ENCODE data around the gene DENND1B. TPM values are rescaled to one million over a fixed set of nuclear protein-coding genes. Genes with fewer than 3 reads are reported as not detected.

DENND1B gene
- total and polyA plus RNA-seq, 9 donors, result 3.1 to 8.9 (median 4.7) TPM

DNA sequence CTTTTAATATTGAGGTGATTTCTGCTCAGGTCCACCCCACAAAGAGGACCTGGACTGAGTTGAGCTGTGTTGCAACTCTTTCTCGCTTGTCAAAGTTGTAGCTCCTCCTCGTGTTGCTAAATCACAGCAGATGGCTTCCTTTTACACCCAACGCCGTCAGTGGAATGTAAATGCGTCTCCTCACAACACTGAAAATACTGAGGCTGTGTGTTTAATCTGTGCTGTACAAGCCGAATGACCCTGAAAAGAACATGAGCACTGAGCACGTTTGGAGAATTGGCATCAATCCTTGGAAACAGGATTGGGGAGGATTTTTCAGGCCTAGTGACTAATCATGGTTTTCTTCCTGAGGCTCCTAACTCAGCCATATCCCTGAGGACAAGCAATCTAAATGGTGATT, 311.2 kb downstream of the DENND1B start:
- H3K4me3 ChIP-seq (ENCODE audit: low read length), result no peak overlapping the region
- H3K4me1 ChIP-seq (ENCODE audit: control insufficient read depth, insufficient read depth, low read length), result no peaks in the 10 kb centered on the region
- no peaks in the 10 kb centered on the region for H3K9me3 ChIP-seq (replicated peaks; ENCODE audit: control insufficient read depth, low read depth, low read length)
- peak; percentile 94 for DNase-seq
- WGBS (ENCODE audit: insufficient coverage), result no CpG with 5 or more reads among the region's 7 CpGs
- H3K27ac ChIP-seq (ENCODE audit: low read length), result peak overlapping the region; percentile 62
- H3K36me3 ChIP-seq (ENCODE audit: control insufficient read depth, insufficient read depth, low read length), result no peaks in the 10 kb centered on the region
- no peaks in the 10 kb centered on the region for H3K27me3 ChIP-seq (ENCODE audit: control insufficient read depth, insufficient read depth, low read length)

DNA sequence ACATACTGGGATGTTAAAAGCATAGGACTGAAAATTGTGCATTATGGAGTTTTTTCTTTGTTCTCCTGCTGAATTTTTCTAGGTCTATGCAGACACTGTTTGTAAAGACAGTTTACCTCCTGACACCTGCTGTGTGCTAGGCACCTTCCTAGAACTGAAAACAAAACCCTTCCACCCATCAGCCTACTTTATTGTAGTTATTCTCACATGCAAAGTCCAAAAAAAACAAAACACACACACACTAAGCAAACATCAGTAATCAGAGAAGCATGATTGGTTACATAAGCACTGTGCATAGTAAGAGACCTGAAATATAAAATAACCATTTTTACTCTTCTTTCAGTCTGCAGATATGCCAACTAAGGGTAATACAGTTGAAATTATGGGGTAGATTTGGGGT, 312.1 kb downstream of the DENND1B start:
- Histone ChIP-seq H3K27me3 (ENCODE audit: control insufficient read depth, insufficient read depth, low read length) (no peaks in the 10 kb centered on the region), H3K27ac (ENCODE audit: low read length) (no peak overlapping the region), H3K4me1 (ENCODE audit: control insufficient read depth, insufficient read depth, low read length) (no peaks in the 10 kb centered on the region), H3K36me3 (ENCODE audit: control insufficient read depth, insufficient read depth, low read length) (no peaks in the 10 kb centered on the region), H3K4me3 (ENCODE audit: low read length) (no peak overlapping the region), H3K9me3 (replicated peaks; ENCODE audit: control insufficient read depth, low read depth, low read length) (no peaks in the 10 kb centered on the region)
- DNase-seq, result no peak

DNA sequence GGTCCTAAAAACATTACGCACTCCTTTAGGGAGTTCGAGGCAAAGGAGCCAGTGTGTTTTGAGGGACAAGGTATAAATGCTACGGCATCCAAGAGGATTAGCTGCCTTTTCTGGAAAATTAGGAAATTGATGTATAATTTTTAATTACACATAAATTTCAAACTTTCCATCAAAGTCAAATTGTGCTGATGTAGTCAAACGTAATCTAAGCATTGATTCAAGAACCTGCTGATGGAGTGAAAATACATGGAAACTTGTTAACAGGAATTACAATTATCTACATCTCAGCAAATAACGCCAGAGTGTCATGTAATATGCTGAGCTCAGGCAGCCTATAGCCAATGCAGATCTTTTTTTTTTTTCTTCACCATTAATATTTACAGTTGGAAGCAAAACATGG, 312.7 kb downstream of the DENND1B start:
- no peak for DNase-seq
- no CpG with 5 or more reads among the region's 5 CpGs for WGBS (ENCODE audit: insufficient coverage)
- Histone ChIP-seq H3K27me3 (ENCODE audit: control insufficient read depth, insufficient read depth, low read length) (no peaks in the 10 kb centered on the region), H3K27ac (ENCODE audit: low read length) (no peak overlapping the region), H3K4me3 (ENCODE audit: low read length) (no peak overlapping the region), H3K9me3 (replicated peaks; ENCODE audit: control insufficient read depth, low read depth, low read length) (no peaks in the 10 kb centered on the region), H3K36me3 (ENCODE audit: control insufficient read depth, insufficient read depth, low read length) (no peaks in the 10 kb centered on the region), H3K4me1 (ENCODE audit: control insufficient read depth, insufficient read depth, low read length) (no peaks in the 10 kb centered on the region)

Other genes with a start within 250 kb of the DENND1B start
- gene C1orf53, start 127.2 kb upstream of the DENND1B start, total RNA-seq, result 1.9 TPM
- gene C1orf53, start 127.2 kb upstream of the DENND1B start, polyA plus RNA-seq (ENCODE audit: insufficient read depth in 1 of 8, insufficient read length in 8 of 8, low replicate concordance in 1 of 8), result 1 to 10 TPM; 1.5 to 2.9 (median 2.4) TPM
- 0.18 TPM for gene LHX9, start 141.9 kb upstream of the DENND1B start, total RNA-seq
- gene LHX9, start 141.9 kb upstream of the DENND1B start, polyA plus RNA-seq (ENCODE audit: insufficient read depth in 1 of 8, insufficient read length in 8 of 8, low replicate concordance in 1 of 8), result 1 to 10 TPM in 4 of 8 donors, under 1 TPM in 4; 0.13 to 6.4 (median 1.1) TPM